K562 (cell line): ENCODE data around the gene LBHD2. TPM values are rescaled to one million over a fixed set of nuclear protein-coding genes. Genes with fewer than 3 reads are reported as not detected.

Experiments
- ATAC-seq: fragments of 200-7000 bp; cut with Tn5 transposase; 3 replicates; pipeline ENCODE4 v1.9.1; 2020; ENCODE audit warnings: moderate library complexity
- BruUV-seq: library from RNA; stranded (reverse); fragments of 400-500 nt; replicated peaks from 2 replicates; lab custom pipeline; 2021; lab: Mats Ljungman, UMichigan
- CTCF ChIA-PET: fragments of 300-600 bp; formaldehyde crosslinking; extraction: SDS; loops from one replicate; lab custom pipeline; 2021; ENCODE audit warnings: low intra/inter-chr PET ratio; lab: Yijun Ruan, JAX
- POLR2A ChIA-PET: fragments of 300-600, 350-650 bp; sonication (Branson Sonifier 250); formaldehyde crosslinking; extraction: SDS; loops from one replicate; lab custom pipeline; 2021; ENCODE audit warnings: antibody characterized with exemption, inconsistent platforms; lab: Yijun Ruan, JAX
- DNase-seq, 4 experiments: peaks; one replicate each; pipeline versions ENCODE4 v3.0.0 to v3.0.0-alpha.2; 2011 to 2018; ENCODE audit warnings: low spot score in 3 of 4, mixed read lengths in 3 of 4; ENCODE audit errors: extremely low read depth in 1 of 4
- FAIRE-seq: peaks from 2 replicates; lab custom pipeline; 2011; peaks lifted over from hg19 to GRCh38; lab: Jason Lieb, UNC
- H2AFZ ChIP-seq: 2 replicates; pipeline ENCODE4 v1.6.0; 2011; ENCODE audit warnings: low read depth, low read length, control low read depth, inconsistent platforms
- H3K27ac ChIP-seq: fragments of 200-600 bp; 3 replicates; pipeline ENCODE4 v1.8.0; 2011; ENCODE audit warnings: low read depth, mild to moderate bottlenecking, control low read depth, inconsistent platforms, low read length, moderate library complexity, mixed read lengths; ENCODE audit errors: extremely low read depth
- H3K27me3 ChIP-seq, 2 experiments: fragments of 300-600 bp in 1 of 2; 2 replicates in 1 of 2; 3 replicates in 1 of 2; pipeline versions ENCODE4 v1.6.0 to v1.8.0; 2011; ENCODE audit warnings: inconsistent platforms in 2 of 2, low read length in 2 of 2, mild to moderate bottlenecking in 1 of 2, mixed read lengths in 1 of 2, moderate library complexity in 1 of 2; ENCODE audit not compliant: control insufficient read depth in 2 of 2, insufficient read depth in 2 of 2
- H3K36me3 ChIP-seq: fragments of 300-600 bp; 3 replicates; pipeline ENCODE4 v1.8.0; 2011; ENCODE audit warnings: mild to moderate bottlenecking, low read length, inconsistent platforms; ENCODE audit not compliant: control insufficient read depth, insufficient read depth
- H3K4me1 ChIP-seq, 2 experiments: fragments of 200-600 bp in 1 of 2; replicated peaks in 1 of 2; 2 replicates in 1 of 2; 3 replicates in 1 of 2; pipeline versions ENCODE4 v1.5.1 to v1.8.0; 2011; ENCODE audit warnings: inconsistent platforms in 2 of 2, low read length in 2 of 2, mild to moderate bottlenecking in 1 of 2, mixed read lengths in 1 of 2, moderate library complexity in 1 of 2; ENCODE audit not compliant: control insufficient read depth in 2 of 2, insufficient read depth in 2 of 2
- H3K4me2 ChIP-seq: 2 replicates; pipeline ENCODE4 v1.6.1; 2011; ENCODE audit warnings: low read length, control low read depth, inconsistent platforms, mixed read lengths; ENCODE audit not compliant: insufficient read depth
- H3K4me3 ChIP-seq: fragments of 200-600 bp; sonication (generic), shearing (Covaris generic); 2 replicates; pipeline ENCODE4 v1.5.1; 2016; ENCODE audit warnings: control low read depth, inconsistent platforms
- H3K79me2 ChIP-seq: fragments of 200-600 bp; 3 replicates; pipeline ENCODE4 v1.8.0; 2011; ENCODE audit warnings: low read length, inconsistent platforms; ENCODE audit not compliant: control insufficient read depth, insufficient read depth
- H3K9ac ChIP-seq, 2 experiments: 2 replicates each; pipeline versions ENCODE4 v1.6.0 to v1.6.1; 2011; ENCODE audit warnings: low read depth in 2 of 2, low read length in 2 of 2, control low read depth in 1 of 2, inconsistent platforms in 1 of 2, mild to moderate bottlenecking in 1 of 2, mixed read lengths in 1 of 2; ENCODE audit not compliant: insufficient read depth in 1 of 2
- H3K9me1 ChIP-seq: one replicate; pipeline ENCODE4 v1.6.0; 2011; ENCODE audit warnings: inconsistent platforms, mild to moderate bottlenecking, low read length, moderate library complexity; ENCODE audit not compliant: control insufficient read depth, insufficient read depth
- H3K9me3 ChIP-seq: replicated peaks from 2 replicates; pipeline ENCODE4 v1.5.1; 2011; ENCODE audit warnings: low read depth, low read length, inconsistent platforms; ENCODE audit not compliant: control insufficient read depth, insufficient read depth
- H4K20me1 ChIP-seq: replicated peaks from 2 replicates; pipeline ENCODE4 v1.6.1; 2011; ENCODE audit warnings: low read length, inconsistent platforms, mixed read lengths; ENCODE audit not compliant: control insufficient read depth, insufficient read depth
- BHLHE40 ChIP-seq: IDR thresholded peaks from 2 replicates; pipeline ENCODE4 v1.6.1; 2011; ENCODE audit warnings: low read length, improper control_type of control experiment
- NR2C2 ChIP-seq, 2 experiments: fragments of 200-800 bp in 1 of 2; sonication (Bioruptor generic) in 1 of 2; sonication (generic) in 1 of 2; formaldehyde crosslinking in 1 of 2; IDR thresholded peaks; 2 replicates each; pipeline versions ENCODE4 v1.6.1 to v1.8.0; 2016 to 2022; ENCODE audit warnings: mild to moderate bottlenecking in 1 of 2, missing compliant biosample characterization in 1 of 2, missing genetic modification characterization in 1 of 2, missing genetic modification reagents in 1 of 2
- POLR2G ChIP-seq: fragments of 200-400 bp; formaldehyde crosslinking; IDR thresholded peaks from 2 replicates; pipeline ENCODE4 v1.6.1; 2017; ENCODE audit warnings: low read depth, mild to moderate bottlenecking, antibody characterized with exemption, low read length, moderate library complexity
- WGBS: fragments of 100-300 bp; shearing (Covaris generic); methylation state at CpG from one replicate; pipeline ENCODE4 v1.1.6; 2016; ENCODE audit warnings: low coverage, mixed read lengths; ENCODE audit not compliant: insufficient coverage; ENCODE audit errors: missing lambda C conversion rate; 5-methylcytosine and 5-hydroxymethylcytosine counted together
- in situ Hi-C: fragments of 300-500 bp; cut with MboI; formaldehyde crosslinking; loops from 4 replicates; pipeline ENCODE4 v1.15.0; 2018; ENCODE audit warnings: inconsistent platforms, mixed read lengths
- intact Hi-C: fragments of 100-400 bp; cut with micrococcal nuclease; formaldehyde crosslinking; loops from 2 replicates; pipeline ENCODE4 v1.14.2; 2022
- polyA plus RNA-seq, 8 experiments: library from polyadenylated mRNA; depleted of rRNA in 4 of 8; stranded (reverse) in 5 of 8; unstranded in 3 of 8; fragments of >200 nt; fragmentation: Nextera tagmentation in 2 of 8; fragmentation: Illumina TruSeq in 1 of 8; extraction: Ambion mirVana in 2 of 8; extraction: Trizol in 1 of 8; gene quantifications; 2 replicates each; pipeline versions ENCODE4 v1.2.1 to v1.2.3, GENCODE V29; 2011 to 2014; ENCODE audit warnings: inconsistent platforms in 1 of 8, missing spikeins in 1 of 8
- total RNA-seq, 7 experiments: library from RNA; depleted of rRNA in 6 of 7; stranded (reverse); fragments of >200 nt in 6 of 7; fragmentation: Illumina TruSeq in 2 of 7; extraction: Trizol in 2 of 7; gene quantifications; 2 replicates each; pipeline versions ENCODE4 v1.2.1 to v1.2.3, GENCODE V29; 2011 to 2021; ENCODE audit warnings: low replicate concordance in 1 of 7
- TF ChIP-seq, protein P1 (sequence below): fragments of 200-800 bp; sonication (Bioruptor generic); IDR thresholded peaks from 2 replicates; pipeline ENCODE4 v1.6.1; 2016; ENCODE audit warnings: missing genetic modification characterization, missing compliant biosample characterization
- TF ChIP-seq, protein P2 (sequence below): fragments of 250-450 bp; sonication (Bioruptor Pico); IDR thresholded peaks from 2 replicates; pipeline ENCODE4 v1.6.1; 2021; ENCODE audit warnings: mild to moderate bottlenecking
- TF ChIP-seq, protein P3 (sequence below), 2 experiments: fragments of 450-650 bp; conservative IDR thresholded peaks; 2 replicates each; pipeline ENCODE4 v1.6.1; 2017; ENCODE audit warnings: mild to moderate bottlenecking in 2 of 2, moderate library complexity in 2 of 2
- TF ChIP-seq, protein P4 (sequence below): IDR thresholded peaks from 2 replicates; pipeline ENCODE4 v1.6.1; 2011; ENCODE audit warnings: borderline replicate concordance, low read depth, mild to moderate bottlenecking, moderate library complexity, low read length; ENCODE audit not compliant: insufficient read depth, poor library complexity, severe bottlenecking

The LBHD2 gene
- total and polyA plus RNA-seq, 9 of the 15 experiments (the other 6 are each of a cell fraction or from before 2014, with no cell fraction given), result not detected

DNA sequence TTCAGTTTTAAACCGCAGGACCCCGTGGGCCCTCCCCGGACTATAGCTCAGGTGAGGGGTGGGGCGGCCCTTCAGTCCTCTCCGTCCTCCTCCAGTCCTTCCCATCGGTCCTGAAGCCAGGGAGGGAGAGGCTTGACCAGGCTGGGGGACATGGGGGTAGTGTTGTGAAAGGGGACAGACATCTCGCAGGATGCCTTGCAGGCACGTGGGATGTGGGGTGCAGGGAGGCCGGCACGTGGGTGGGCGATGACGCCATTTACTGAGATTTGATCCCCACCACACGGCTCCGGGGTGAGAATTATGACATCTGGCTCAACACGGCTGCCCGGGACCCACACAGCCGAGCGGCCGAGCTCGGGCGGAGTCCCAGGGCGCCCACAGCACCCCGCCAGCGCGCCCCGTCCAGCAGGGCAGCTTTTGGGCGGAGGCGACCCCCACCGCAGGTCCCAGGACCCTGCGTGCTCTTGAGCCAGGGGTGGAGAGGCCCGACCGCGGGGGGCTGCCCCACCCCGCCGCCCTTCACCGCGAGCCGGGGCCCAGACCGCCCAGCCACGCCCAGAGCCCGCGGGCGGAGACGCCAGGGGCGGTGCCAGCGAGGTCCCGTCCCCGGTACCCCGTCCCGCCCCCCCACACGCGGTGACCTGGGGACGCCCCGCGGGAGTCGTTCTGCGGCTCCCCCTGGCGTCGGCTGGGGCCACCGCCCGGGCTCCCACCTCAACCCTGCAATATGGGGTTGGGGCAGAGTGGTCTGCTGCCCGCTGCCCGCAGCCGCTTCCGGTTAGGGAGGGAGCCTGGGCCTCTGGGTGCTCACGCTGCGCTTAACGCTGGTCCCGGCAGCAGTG is 7.3 kb downstream of the LBHD2 start:
- in situ Hi-C loops, result no loop called here
- DNase-seq (peak; percentile 81 to 95 (median 92)), ATAC-seq (peak; percentile 92), FAIRE-seq (no peak)
- Histone ChIP-seq H3K27ac (peak overlapping the region; percentile 56), H3K9me3 (no peaks in the 10 kb centered on the region), H3K9ac (peak overlapping the region; percentile 56 to 86), H3K79me2 (no peaks in the 10 kb centered on the region), H3K4me1 (peaks cover 8 to 73% of the 10 kb centered on the region in 2 experiments; a peak in 4 of 5 replicates), H2AFZ (peak overlapping the region; percentile 92), H3K4me2 (peak overlapping the region; percentile 58), H3K9me1 (no peaks in the 10 kb centered on the region), H4K20me1 (no peaks in the 10 kb centered on the region), H3K36me3 (no peaks in the 10 kb centered on the region), H3K27me3 (no peaks in the 10 kb centered on the region), H3K4me3 (peak overlapping the region; percentile 35)
- ChIA-PET POLR2A (no interaction called here), CTCF (no interaction called here)
- BruUV-seq, result no TSS peak
- WGBS, result 13% methylated on average over 18 of the region's 69 CpGs
- intact Hi-C loops, result no loop called here
- TF ChIP-seq NR2C2 (CRISPR knock-in tag; IDR thresholded peaks at IDR 0.05) (no peak), NR2C2 (tag; IDR thresholded peaks at IDR 0.05) (peak; percentile 38; the same call in 1 of the 2 replicates), BHLHE40 (peak; percentile 43; the same call in 1 of the 2 replicates), POLR2G (peak; percentile 62)
- TF ChIP-seq, protein P1, sequence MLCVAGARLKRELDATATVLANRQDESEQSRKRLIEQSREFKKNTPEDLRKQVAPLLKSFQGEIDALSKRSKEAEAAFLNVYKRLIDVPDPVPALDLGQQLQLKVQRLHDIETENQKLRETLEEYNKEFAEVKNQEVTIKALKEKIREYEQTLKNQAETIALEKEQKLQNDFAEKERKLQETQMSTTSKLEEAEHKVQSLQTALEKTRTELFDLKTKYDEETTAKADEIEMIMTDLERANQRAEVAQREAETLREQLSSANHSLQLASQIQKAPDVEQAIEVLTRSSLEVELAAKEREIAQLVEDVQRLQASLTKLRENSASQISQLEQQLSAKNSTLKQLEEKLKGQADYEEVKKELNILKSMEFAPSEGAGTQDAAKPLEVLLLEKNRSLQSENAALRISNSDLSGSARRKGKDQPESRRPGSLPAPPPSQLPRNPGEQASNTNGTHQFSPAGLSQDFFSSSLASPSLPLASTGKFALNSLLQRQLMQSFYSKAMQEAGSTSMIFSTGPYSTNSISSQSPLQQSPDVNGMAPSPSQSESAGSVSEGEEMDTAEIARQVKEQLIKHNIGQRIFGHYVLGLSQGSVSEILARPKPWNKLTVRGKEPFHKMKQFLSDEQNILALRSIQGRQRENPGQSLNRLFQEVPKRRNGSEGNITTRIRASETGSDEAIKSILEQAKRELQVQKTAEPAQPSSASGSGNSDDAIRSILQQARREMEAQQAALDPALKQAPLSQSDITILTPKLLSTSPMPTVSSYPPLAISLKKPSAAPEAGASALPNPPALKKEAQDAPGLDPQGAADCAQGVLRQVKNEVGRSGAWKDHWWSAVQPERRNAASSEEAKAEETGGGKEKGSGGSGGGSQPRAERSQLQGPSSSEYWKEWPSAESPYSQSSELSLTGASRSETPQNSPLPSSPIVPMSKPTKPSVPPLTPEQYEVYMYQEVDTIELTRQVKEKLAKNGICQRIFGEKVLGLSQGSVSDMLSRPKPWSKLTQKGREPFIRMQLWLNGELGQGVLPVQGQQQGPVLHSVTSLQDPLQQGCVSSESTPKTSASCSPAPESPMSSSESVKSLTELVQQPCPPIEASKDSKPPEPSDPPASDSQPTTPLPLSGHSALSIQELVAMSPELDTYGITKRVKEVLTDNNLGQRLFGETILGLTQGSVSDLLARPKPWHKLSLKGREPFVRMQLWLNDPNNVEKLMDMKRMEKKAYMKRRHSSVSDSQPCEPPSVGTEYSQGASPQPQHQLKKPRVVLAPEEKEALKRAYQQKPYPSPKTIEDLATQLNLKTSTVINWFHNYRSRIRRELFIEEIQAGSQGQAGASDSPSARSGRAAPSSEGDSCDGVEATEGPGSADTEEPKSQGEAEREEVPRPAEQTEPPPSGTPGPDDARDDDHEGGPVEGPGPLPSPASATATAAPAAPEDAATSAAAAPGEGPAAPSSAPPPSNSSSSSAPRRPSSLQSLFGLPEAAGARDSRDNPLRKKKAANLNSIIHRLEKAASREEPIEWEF, result no peak
- TF ChIP-seq, protein P2, sequence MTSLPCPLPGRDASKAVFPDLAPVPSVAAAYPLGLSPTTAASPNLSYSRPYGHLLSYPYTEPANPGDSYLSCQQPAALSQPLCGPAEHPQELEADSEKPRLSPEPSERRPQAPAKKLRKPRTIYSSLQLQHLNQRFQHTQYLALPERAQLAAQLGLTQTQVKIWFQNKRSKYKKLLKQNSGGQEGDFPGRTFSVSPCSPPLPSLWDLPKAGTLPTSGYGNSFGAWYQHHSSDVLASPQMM, result no peak
- TF ChIP-seq, protein P3, sequence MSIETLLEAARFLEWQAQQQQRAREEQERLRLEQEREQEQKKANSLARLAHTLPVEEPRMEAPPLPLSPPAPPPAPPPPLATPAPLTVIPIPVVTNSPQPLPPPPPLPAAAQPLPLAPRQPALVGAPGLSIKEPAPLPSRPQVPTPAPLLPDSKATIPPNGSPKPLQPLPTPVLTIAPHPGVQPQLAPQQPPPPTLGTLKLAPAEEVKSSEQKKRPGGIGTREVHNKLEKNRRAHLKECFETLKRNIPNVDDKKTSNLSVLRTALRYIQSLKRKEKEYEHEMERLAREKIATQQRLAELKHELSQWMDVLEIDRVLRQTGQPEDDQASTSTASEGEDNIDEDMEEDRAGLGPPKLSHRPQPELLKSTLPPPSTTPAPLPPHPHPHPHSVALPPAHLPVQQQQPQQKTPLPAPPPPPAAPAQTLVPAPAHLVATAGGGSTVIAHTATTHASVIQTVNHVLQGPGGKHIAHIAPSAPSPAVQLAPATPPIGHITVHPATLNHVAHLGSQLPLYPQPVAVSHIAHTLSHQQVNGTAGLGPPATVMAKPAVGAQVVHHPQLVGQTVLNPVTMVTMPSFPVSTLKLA (conservative IDR thresholded peaks at IDR 0.05), result peak in 1 of 2 experiments; percentile 41; a peak in 1 of 4 replicates
- TF ChIP-seq, protein P4, sequence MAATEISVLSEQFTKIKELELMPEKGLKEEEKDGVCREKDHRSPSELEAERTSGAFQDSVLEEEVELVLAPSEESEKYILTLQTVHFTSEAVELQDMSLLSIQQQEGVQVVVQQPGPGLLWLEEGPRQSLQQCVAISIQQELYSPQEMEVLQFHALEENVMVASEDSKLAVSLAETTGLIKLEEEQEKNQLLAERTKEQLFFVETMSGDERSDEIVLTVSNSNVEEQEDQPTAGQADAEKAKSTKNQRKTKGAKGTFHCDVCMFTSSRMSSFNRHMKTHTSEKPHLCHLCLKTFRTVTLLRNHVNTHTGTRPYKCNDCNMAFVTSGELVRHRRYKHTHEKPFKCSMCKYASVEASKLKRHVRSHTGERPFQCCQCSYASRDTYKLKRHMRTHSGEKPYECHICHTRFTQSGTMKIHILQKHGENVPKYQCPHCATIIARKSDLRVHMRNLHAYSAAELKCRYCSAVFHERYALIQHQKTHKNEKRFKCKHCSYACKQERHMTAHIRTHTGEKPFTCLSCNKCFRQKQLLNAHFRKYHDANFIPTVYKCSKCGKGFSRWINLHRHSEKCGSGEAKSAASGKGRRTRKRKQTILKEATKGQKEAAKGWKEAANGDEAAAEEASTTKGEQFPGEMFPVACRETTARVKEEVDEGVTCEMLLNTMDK, result peak; percentile 57
